GM21528 (cell line): ENCODE data around the gene MFN1.
"Not testable (repeated sequence)": the region's sequence is repeated elsewhere in the genome, so short reads cannot be mapped to it uniquely, and the experiment has no call there.

Source experiments
- ATAC-seq: cut with Tn5 transposase; IDR thresholded peaks from one replicate; pipeline ENCODE4 v1.9.1; 2021; ENCODE audit warnings: mild to moderate bottlenecking, moderate library complexity; ENCODE audit not compliant: unreplicated experiment, low FRiP score

MFN1 gene

DNA sequence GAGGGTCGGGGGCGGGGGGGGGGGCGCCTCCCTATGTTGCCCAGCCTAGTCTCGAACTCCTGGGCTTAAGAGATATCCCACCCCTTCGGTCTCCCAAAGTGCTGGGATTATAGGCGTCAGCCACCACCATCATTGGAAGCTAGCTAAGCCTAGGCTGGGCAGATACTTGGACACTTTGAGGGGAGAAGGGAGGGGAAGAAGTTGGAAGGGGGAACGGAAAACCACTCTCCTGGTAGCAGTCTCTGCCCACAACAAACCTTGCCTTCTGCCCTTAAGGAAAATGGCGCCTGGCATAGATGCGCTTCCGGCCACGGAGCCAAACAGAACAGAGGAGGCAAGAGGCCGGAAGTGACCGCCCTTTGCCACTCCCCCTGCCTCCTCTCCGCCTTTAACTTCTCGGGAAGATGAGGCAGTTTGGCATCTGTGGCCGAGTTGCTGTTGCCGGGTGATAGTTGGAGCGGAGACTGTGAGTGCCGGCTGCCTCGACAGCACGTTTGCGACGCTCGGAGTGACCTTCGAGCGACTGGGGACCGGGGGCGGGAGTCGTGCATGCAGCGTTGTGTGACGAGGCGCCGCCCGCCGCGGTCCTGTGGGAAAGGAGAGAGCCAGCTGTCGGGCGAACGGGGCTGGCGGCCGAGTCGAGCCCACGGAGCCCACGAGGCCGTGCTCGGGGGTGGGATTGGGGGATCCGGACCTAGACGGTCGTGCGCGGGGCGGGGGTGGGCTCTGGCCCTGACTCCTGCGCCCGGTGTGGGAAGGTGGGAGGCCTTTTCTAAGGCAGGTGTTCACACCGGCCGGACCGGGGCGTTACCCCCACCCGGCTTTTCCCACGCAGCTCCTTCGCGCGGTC, at the start of gene MFN1:
Gene MFN1, plus strand, starts transcription at position 365 of the 850 bp plus-strand sequence. CDS start 1,143 bp downstream, outside the sequence.
- peak; percentile 97 for ATAC-seq

DNA sequence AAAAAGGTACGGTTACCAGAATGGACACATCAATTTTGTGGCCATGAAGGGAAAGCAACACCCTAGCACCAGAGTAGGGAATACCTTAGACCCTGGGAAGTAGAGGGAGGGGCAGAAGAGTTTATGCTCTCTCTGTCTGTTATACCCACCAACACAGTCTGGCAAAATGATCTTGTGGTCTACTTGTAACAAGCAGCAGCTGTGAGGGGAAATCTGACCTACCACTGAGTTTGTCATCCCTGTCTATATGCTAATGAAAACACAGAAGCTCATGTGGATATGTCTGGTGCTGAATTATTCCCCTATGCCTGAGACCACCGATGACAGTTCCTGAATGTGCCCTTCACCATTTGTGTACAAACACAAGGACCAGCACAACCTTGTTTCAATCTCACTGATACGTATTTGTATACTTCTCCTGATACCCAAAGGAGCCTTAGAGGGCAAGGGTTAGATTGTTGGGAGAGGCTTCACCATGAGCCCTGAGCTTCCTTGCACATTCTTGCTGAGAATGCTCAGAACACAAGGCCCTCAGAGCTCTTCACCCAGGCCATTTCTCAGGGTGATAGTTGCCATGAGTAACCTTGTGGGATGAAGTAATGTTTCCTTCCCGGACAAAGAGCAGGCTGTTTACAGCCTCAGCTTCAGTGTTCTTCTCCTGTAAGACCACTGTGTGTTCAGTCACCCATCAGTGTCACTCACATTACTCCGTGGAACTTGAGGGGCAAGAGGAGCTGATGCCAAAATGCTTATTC, 49.4 kb upstream of the MFN1 start:
- ATAC-seq = no peak

DNA sequence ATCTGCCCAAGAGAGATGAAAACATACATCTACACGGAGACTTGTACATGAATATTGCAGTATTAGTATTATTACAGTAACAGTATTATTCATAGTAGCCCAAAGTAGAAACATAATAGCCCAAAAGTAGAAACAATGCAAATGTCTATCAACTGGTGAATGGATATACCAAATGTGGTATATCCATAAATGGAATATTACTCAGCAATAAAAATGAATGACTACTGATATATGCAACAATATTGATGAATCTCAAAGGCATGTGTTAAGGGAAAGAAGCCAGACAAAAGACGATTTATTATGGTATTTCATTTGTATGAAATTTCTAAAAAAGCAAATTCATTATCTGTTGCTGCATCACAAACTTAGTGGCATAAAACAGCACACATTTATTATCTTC, 48.2 kb upstream of the MFN1 start:
- no peak for ATAC-seq

DNA sequence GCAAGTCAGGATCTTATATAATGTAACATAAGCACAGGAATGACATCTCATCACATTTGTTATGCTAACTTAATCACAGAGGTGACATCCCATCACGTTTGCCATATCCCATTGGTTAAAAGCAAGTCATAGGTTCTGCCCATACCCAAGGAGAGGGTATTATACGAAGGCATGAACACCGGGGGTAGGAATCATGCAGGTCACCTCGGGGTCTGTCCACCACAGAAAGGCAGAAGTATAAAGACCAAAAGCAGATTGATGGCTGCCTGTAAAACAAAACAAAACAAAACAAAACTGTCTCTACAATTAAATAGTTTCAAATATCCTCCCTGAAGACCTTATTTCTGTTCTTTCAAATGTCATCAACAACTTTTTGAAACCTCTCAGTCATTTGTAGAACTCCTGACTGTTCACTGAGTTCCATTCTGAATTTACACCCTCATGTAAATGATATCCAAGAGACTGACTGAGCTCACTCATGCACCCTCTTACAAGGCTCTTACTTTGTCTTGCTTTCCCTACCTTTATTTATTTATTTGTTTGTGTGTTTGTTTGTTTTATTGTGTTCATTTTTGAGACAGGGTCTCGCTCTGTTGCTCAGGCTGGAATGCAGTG, 47.4 kb upstream of the MFN1 start:
- no peak for ATAC-seq

DNA sequence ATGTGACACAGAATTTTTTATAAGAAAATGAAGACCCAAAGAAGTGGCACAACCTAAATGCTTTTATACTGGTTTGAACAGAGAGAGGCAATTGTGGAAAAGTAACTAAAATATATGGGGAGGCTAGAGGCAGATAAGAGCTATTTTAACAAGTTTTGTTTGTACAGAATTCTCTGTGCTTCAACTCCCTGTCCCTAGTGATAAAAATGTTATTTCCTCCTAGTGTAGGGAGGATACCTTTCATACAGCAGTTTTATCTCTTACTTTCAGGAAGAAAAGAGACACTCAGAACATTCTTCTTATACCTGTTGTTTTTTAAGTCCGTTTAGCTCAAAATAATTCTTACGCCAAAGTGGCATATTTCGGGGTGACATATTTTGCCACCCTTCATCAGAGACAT, 45.9 kb upstream of the MFN1 start:
- ATAC-seq = no peak

DNA sequence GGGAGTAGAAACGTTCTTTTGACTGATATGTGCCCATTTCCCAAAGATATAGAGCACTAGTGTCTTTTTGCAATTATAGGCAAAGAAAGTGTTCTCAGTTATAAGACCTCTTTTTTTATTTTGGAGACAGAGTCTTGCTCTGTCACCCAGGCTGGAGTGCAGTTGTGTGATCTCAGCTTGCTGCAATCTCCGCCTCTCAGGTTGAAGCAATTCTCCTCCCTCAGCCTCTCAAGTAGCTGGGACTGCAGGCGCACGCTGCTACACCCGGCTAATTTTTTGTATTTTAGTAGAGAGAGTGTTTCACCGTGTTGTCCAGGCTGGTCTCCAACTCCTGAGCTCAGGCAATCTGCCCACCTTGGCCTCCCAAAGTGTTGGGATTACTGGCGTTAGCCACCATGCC, 45.4 kb upstream of the MFN1 start:
- ATAC-seq = no peak

DNA sequence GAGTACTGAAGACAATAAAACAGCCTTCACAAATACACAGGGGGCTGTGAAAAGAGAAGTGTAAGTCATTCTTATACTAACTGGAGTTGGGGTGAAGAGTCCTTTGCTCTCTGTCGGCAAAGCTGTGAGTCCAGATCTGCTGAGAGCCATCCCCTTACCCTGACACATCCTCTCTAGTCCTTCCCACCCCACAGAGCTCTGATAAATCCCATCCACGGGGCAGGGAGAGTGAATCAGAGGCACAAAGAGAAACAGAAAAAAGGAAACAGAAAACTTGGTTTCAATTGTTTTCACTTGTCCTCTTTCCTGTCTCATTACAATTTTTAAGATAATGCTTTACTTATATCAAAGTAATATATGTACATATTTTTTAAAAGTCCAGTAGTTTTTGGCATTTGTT, 42.9 kb upstream of the MFN1 start:
- ATAC-seq = no peak

DNA sequence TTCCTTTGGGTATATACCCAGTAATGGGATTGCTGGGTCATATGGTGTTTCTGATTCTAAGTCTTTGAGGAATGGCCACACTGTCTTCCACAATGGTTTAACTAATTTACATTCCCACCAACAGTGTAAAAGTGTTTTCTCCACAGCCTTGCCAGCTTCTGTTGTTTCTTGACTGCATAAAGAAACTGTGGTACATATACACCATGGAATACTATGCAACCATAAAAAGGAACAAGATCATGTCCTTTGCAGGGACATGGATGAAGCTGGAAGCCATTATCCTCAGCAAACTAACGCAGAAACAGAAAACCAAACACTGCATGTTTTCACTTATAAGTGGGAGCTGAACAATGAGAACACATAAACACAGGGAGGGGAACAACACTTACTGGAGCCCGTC, 40.1 kb upstream of the MFN1 start:
- not testable (repeated sequence) for ATAC-seq

DNA sequence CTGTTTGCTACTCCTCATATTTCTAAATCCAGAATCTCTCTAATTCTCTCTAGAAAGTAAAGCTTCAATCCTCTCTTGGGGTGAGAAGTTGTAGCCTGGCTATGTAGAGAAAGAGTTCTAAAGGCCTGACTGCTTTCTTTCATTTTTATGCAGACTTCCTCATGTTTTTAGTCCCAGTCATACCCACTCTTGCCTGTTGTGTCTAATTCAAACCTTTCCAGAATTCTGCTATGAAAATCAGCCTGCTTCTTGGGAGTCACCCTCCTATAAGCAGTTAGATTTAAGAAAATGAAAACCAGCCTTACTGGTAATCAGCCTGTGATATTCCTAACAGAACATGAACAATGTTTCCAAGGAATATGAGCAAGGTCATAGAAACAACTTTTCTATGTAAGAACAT, 39.5 kb upstream of the MFN1 start:
- ATAC-seq = no peak

DNA sequence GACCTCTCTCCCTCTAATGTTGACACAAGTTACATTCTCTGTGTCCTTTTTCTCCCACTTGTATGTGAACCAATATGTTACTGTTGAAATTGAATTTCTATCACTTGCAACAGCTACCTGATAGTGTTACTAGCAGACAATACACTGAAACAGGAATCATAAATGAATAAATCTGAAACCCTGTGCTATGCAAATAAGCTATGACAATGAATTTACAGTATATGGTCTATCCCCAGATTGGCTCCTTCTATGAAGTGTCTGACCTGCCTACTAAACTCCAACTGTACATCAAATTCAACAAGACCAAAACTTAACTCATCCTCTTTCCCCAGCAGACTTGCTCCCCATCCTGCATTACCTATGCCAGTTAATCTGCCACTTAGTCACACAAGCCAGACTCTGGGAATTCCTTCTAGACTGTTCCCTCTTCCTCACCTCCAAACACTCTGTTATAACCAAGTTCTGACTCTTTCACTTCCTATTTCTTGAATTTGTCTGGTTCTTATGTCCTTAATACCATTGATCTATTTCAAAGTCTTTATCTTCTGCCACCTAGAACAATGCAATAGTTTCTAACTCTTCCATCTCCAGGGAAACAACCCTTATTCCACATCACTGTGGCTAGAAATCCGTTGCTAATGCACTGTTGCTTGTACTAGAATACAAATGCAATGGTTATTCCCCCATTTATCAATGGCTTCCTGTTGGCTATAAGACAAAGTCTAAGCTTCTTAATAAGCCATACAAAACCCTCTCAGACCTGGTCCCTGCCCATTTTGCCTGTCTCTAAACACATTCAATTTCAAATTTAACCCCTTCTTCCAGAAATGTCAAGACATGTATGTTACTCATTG, 38.1 kb upstream of the MFN1 start:
- peak; percentile 94 for ATAC-seq

DNA sequence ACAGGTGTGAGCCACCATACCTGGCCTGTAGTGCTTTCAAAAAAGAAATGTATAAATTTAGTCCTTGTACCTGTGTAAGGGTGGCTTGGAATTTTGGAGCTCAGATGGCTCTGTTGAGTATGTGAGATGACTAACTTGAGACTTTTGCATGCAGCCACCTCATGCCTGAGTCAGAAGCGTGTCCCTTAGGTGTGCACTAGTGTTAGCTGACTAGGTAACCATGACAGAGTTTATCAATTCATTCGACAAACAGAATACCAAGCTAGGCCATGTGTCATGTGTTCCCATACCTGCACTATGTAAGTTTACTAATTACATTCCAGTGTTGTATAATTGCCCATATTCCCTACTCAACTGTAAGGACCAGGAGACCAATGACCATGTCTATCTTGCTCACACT, 28.6 kb upstream of the MFN1 start:
- ATAC-seq = no peak

DNA sequence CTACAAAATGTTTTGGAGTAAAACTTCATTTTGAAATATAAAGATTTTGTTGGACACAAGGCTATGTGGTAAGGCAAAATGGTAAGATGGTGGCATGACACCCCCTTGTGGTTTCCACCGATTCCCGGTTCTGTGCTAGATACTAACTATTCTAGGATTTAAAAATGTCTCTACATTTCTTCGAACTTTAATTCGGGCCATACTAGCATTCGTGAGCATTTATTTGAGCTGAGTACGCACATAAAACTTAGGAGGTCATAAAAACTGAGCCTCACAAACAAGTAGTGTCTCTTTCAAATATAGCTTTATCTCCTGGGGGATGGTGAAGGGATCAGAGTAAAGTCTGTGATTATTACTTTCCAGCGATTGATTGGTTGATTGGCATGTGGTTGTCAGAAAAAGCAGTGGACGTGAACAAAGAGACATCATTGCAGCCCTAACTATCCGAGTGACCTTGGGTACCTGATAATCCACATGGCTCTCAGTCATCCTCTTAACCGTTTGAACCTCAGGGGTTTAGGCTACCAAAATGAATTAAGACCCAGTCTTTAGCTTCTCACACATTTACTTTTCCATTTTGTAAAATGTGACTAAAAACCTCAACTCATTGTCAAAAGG, 25.7 kb upstream of the MFN1 start:
- no peak for ATAC-seq

DNA sequence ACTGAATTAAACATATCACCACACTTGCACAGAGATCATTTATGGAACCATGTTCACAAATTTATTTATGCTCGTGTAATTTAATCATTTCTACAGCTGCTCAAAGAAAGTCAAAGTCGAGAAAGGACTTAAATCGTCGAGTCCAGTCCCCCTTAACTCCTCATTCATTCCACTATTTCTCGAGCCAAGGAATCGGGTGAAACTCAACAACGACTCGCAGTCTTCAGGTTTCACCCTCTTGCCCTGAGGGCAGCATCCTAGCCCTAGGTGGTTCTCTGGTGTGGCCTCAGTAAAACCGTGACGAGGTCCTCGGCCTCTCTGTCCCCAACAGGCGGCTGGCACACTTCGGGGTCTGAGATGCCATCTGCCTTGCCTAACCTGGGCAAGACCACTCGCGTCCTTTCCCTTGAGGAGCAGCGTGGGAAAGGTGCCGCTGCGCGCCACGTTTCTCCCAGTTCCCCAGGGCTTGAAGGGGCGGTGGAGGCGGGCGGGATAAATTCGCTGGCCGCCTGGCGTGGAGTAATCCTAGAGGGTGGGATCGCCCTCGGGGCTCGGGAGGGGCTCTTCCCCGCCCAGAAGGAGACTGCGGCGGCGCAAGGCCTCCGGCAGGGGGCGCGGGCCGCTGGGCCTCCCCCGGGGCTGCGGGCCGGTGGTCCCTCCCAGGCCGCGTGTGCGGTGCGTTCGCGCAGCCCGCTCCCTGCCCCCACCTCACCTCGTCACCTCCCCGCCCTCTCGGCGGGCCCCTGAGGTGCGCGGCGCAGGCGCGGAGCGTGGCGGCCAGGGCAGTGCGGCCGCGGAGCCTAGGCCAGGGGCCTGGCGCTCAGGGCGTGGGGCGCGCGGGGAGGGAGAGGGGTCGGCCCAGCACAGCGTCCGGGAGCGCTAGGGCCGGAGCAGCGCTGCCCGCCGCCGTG, 25.0 kb upstream of the MFN1 start, which contains the start of gene ZNF639:
Gene ZNF639, plus strand, starts transcription at position 746 of the 911 bp plus-strand sequence. CDS start 5,263 bp downstream, outside the sequence.
- ATAC-seq = peak; percentile 77

DNA sequence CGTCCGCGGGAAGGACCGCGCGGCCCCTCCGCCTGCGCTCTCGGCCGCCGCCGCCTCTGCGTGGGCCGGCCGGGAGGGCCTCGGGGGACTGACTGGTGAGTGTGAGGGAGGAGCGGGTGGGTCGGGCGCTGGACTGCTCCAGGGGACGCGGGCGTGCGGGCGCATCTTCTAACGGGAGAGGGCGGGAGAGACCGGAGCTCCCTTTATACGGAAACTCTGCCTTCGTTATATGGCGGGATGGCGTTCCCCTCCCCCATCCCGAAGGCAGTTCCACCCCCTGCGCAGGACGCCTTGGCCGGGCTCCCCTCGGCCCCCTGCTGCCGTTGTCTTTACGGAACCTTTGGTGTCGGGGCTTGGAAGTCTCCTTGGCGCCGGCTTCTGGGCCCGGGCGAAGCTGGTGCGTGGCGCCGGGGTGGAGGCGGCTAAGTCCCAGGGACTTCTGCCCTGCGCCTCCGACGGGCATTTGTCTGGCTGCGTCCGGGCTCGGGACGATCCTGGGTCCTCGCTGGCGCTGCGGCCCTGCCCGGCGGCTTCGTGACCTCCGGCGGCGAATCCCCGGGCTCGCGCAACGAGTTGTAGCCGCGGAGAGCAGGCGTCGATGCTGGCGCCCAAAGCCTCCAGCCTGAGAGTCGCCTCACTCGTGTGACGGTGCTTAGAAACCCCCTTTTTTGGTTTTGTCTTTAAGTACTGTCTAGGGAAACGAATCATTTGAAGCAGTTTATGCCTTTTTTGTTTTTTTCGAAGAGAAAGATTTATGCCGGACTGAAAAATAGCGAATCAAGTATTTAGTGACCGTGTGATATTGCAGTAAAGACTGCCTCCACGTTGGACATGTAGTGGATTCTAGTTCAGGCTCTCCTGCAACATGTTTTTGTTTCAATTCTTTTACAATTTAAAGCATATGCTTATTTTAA, 24.1 kb upstream of the MFN1 start:
- peak; percentile 47 for ATAC-seq

DNA sequence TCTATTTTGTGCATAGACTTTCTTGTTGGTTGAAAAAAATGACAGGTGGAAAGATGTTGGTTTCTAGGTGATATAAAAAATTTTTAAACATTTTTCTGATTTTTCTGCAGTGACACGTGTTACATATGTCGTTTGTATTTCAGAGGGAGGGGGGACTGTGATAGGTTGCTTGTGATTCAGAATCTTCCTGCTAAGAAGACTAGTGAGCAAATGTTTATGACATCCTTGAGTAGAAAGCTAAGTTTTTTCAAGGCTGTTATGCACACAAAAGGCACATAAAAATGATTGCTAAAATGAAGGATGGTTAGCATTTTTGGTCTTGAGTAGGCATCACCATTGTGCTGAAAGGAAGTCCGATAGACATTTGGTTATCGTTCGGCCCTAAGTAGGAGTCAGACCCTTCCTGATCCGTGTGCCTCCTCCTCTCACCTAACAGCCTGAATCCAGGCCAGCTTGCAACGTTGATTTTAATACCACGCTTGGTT, 23.2 kb upstream of the MFN1 start:
- no peak for ATAC-seq

DNA sequence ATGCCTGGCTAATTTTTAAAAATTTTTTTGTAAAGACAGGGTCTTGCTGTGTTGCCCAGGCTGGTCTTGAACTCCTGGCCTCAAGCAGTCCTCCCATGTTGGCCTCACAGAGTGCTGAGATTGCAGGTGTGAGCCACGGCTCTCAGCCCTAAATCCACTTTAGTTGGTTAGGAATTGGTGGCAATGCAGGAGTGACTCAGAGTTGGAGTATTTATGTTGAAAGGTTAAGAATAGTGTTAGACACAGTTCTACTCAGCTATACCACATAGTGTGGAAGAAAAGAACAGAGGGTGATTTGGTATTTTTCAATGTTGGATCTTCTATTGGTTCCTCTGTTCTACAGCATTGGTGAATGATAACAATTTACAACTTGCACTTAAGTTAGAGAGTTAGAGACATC, 17.1 kb upstream of the MFN1 start:
- no peak for ATAC-seq

DNA sequence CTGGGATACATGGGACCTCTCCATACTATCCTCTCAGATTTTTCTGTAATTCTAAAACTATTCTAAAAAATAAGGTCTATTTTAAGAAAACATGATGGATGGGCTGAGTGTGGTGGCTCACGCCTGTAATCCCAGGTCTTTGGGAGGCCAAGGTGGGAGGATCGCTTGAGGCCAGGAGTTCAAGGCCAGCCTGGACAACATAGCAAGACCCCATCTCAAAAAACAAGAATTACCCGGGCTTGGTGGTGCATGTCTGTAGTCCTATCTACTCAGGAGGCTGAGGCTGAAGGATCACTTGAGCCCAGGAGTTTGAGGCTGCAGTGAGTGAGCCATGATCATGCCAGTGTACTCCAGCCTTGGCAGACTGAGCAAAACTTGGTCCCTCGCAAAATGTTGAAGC, 15.3 kb upstream of the MFN1 start:
- ATAC-seq = no peak

DNA sequence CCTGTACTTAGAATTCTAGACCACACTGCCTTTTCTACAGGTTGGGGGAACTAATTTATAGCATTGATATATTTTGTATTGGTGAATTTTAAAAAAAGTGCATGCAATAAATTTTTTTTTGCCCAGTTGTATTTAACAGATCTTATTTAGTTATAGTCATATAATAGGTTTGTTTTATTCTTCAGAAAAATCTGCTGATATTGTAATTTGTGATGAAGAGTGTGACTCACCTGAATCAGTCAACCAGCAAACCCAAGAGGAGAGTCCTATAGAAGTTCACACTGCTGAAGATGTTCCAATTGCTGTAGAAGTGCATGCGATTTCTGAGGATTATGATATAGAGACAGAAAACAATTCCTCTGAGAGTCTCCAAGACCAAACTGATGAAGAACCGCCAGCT, 14.4 kb upstream of the MFN1 start:
- no peak for ATAC-seq
